Activated CD4-positive, CD25-positive, alpha-beta regulatory T cell treated with anti-CD3 and anti-CD28 coated beads, Interleukin-2, amount 50 U/mL, for 16 hours (primary cell): ENCODE data around the gene EFCAB12.

Source experiments
- DNase-seq: peaks from one replicate; pipeline ENCODE4 v3.0.0-alpha.2; 2020; ENCODE audit warnings: low read depth, low spot score

Gene EFCAB12

GRCh38 chr3:129428376-129429079 lies at the start of gene EFCAB12:
Gene EFCAB12 (minus strand): TSS chr3:129428636. CDS start chr3:129428488, 148 bp downstream.
- DNase-seq: peak; percentile 70

- DNase-seq: no peak
Observed at GRCh38 chr3:129476586-129476985, 48.1 kb upstream of the EFCAB12 start.

- DNase-seq: no peak
Observed at GRCh38 chr3:129475863-129476262, 47.4 kb upstream of the EFCAB12 start.

- DNase-seq: no peak
Observed at GRCh38 chr3:129474984-129475804, 46.8 kb upstream of the EFCAB12 start.

GRCh38 chr3:129473769-129474152 lies 45.3 kb upstream of the EFCAB12 start:
- DNase-seq: no peak

GRCh38 chr3:129473067-129473768 lies 44.8 kb upstream of the EFCAB12 start:
- no peak for DNase-seq

GRCh38 chr3:129470861-129471260 lies 42.4 kb upstream of the EFCAB12 start:
- DNase-seq: no peak

GRCh38 chr3:129469026-129469425 lies 40.6 kb upstream of the EFCAB12 start:
- no peak for DNase-seq

- no peak for DNase-seq
Observed at GRCh38 chr3:129467932-129468331, 39.5 kb upstream of the EFCAB12 start.

GRCh38 chr3:129463716-129464115 lies 35.3 kb upstream of the EFCAB12 start:
- DNase-seq: no peak

GRCh38 chr3:129463094-129463493 lies 34.7 kb upstream of the EFCAB12 start:
- no peak for DNase-seq

- no peak for DNase-seq
Observed at GRCh38 chr3:129462361-129462968, 34.0 kb upstream of the EFCAB12 start.

- DNase-seq: no peak
Observed at GRCh38 chr3:129461461-129462146, 33.2 kb upstream of the EFCAB12 start.

GRCh38 chr3:129461022-129461421 lies 32.6 kb upstream of the EFCAB12 start:
- no peak for DNase-seq

GRCh38 chr3:129460572-129460971 lies 32.1 kb upstream of the EFCAB12 start:
- DNase-seq: no peak

GRCh38 chr3:129460155-129460554 lies 31.7 kb upstream of the EFCAB12 start:
- no peak for DNase-seq

- no peak for DNase-seq
Observed at GRCh38 chr3:129453732-129454131, 25.3 kb upstream of the EFCAB12 start.

GRCh38 chr3:129449279-129450115 lies 21.1 kb upstream of the EFCAB12 start:
- DNase-seq: no peak

- DNase-seq: no peak
Observed at GRCh38 chr3:129448186-129448895, 19.9 kb upstream of the EFCAB12 start.

GRCh38 chr3:129446926-129447325 lies 18.5 kb upstream of the EFCAB12 start:
- DNase-seq: no peak
